ENCODE results near the gene NSMF.

The NSMF gene

GRCh38 chr9:137445930-137446431 is 13.2 kb downstream of the NSMF start (continued):
- TF ChIP-seq CTCF (tag by site-specific recombination; IDR thresholded peaks at IDR 0.05) (no peak), GLIS2 (tag by site-specific recombination; IDR thresholded peaks at IDR 0.05) (peak; percentile 61), ZNF560 (tag by site-specific recombination; IDR thresholded peaks at IDR 0.05; ENCODE audit: borderline replicate concordance) (no peak), ZBTB49 (tag by site-specific recombination; IDR thresholded peaks at IDR 0.05; ENCODE audit: low read depth) (no peak), ZNF692 (tag by site-specific recombination; IDR thresholded peaks at IDR 0.05) (no peak), TCF7L2 (IDR thresholded peaks at IDR 0.05; ENCODE audit: borderline replicate concordance, low read depth, low read length) (no peak), ZNF704 (tag by site-specific recombination; IDR thresholded peaks at IDR 0.05) (no peak), ZNF2 (tag by site-specific recombination; IDR thresholded peaks at IDR 0.05) (no peak), KLF7 (tag by site-specific recombination; IDR thresholded peaks at IDR 0.05; ENCODE audit: borderline replicate concordance) (no peak), ZNF76 (tag by site-specific recombination; IDR thresholded peaks at IDR 0.05; ENCODE audit: borderline replicate concordance, low read depth) (no peak), ZNF544 (tag by site-specific recombination; IDR thresholded peaks at IDR 0.05) (no peak), ZNF837 (tag by site-specific recombination; IDR thresholded peaks at IDR 0.05) (no peak), ZNF580 (tag by site-specific recombination; IDR thresholded peaks at IDR 0.05) (no peak), ZNF211 (tag by site-specific recombination; IDR thresholded peaks at IDR 0.05; ENCODE audit: low read depth) (no peak)

- Histone ChIP-seq H3K4me1 (ENCODE audit: control insufficient read depth, insufficient read depth, low read length) (no peaks in the 10 kb centered on the region), H3K36me3 (ENCODE audit: control insufficient read depth in 2 of 2, insufficient read depth in 1 of 2, low read length in 2 of 2) (peaks cover 0 to 18% of the 10 kb centered on the region in 2 experiments; a peak in 2 of 3 replicates), H3K4me3 (ENCODE audit: low read depth, low read length) (no peak overlapping the region), H3K9me3 (ENCODE audit: control insufficient read depth, insufficient read depth, low read depth, low read length) (no peaks in the 10 kb centered on the region), H3K27ac (ENCODE audit: extremely low read depth, low read depth, low read length) (no peak overlapping the region)
- ChIA-PET POLR2A (interaction anchor here (0.6 to 1.7 kb wide), 4 partner anchors 14 to 203 kb away, joined by 3 to 4 read pairs (median 4); partner anchors contain the start of genes EXD3, NOXA1 and NSMF), CTCF (interaction anchor here (0.6 to 4.2 kb wide), 24 partner anchors 8 to 1544 kb away, joined by 3 to 19 read pairs (median 4); partner anchors contain the start of genes EXD3 and NOXA1)
- peak; percentile 47 for TF ChIP-seq SP7 (tag by site-specific recombination; IDR thresholded peaks at IDR 0.05)
- peak; percentile 39; the same call in 1 of the 2 replicates for TF ChIP-seq KLF1 (tag by site-specific recombination; IDR thresholded peaks at IDR 0.05)
- TF ChIP-seq ZSCAN23 (tag by site-specific recombination; IDR thresholded peaks at IDR 0.05) = no peak
- TF ChIP-seq MEIS1 (CRISPR knock-in tag; IDR thresholded peaks at IDR 0.05; ENCODE audit: borderline replicate concordance) = no peak
- no peak for TF ChIP-seq ZNF391 (tag by site-specific recombination; IDR thresholded peaks at IDR 0.05; ENCODE audit: borderline replicate concordance, low read depth)
- TF ChIP-seq PATZ1 (tag by site-specific recombination; IDR thresholded peaks at IDR 0.05) = peak; percentile 85
- peak; percentile 23; the same call in 1 of the 2 replicates for TF ChIP-seq PRDM4 (tag by site-specific recombination; IDR thresholded peaks at IDR 0.05)
- TF ChIP-seq ZXDB (tag by site-specific recombination; IDR thresholded peaks at IDR 0.05) = 0 out of 2 replicates have a peak, but pooled peaks have one; percentile 41
These were observed 13.8 kb downstream of the NSMF start for GRCh38 chr9:137445275-137445807.

Measured in HEK293 (cell line).